A549 (cell line): ENCODE data around the gene ARHGAP10. TPM values are rescaled to one million over a fixed set of nuclear protein-coding genes. Genes with fewer than 3 reads are reported as not detected.
A peak's percentile ranks its signal among the peaks of the same experiment; 100 is the strongest.

Experiments
- ATAC-seq, 2 experiments: fragments of 200-7000 bp in 1 of 2; fragments of >200 bp in 1 of 2; cut with Nextera tagmentation in 1 of 2; cut with Tn5 transposase in 1 of 2; 3 replicates each; pipeline versions ENCODE4 v1.8.0 to v1.9.1; 2018 to 2020; ENCODE audit warnings: mild to moderate bottlenecking in 1 of 2, moderate library complexity in 1 of 2
- CTCF ChIA-PET: fragments of 300-600 bp; sonication (Branson Sonifier 250); formaldehyde crosslinking; extraction: SDS; loops from one replicate; lab custom pipeline; 2021; ENCODE audit warnings: antibody characterized with exemption, inconsistent platforms; lab: Yijun Ruan, JAX
- POLR2A ChIA-PET: fragments of 350-600 bp; formaldehyde crosslinking; extraction: SDS; loops from one replicate; lab custom pipeline; 2021; ENCODE audit warnings: antibody characterized with exemption, inconsistent platforms; lab: Yijun Ruan, JAX
- DNase-seq, 2 experiments: peaks; one replicate each; pipeline versions ENCODE4 v3.0.0 to v3.0.0-alpha.2; 2011 to 2016; ENCODE audit warnings: low read depth in 1 of 2, low spot score in 1 of 2
- FAIRE-seq: peaks from 2 replicates; lab custom pipeline; 2011; peaks lifted over from hg19 to GRCh38; lab: Jason Lieb, UNC
- H3K27ac ChIP-seq, 2 experiments: fragments of >200 bp; sonication (Bioruptor Twin); formaldehyde crosslinking; 3 replicates each; pipeline ENCODE4 v1.5.1; 2016 to 2017
- H3K4me1 ChIP-seq: fragments of >200 bp; sonication (Bioruptor Twin); formaldehyde crosslinking; 3 replicates; pipeline ENCODE4 v1.6.1; 2016
- H3K4me2 ChIP-seq: fragments of >200 bp; sonication (Bioruptor Twin); formaldehyde crosslinking; 3 replicates; pipeline ENCODE4 v1.6.1; 2016
- H3K4me3 ChIP-seq: fragments of >200 bp; sonication (Bioruptor Twin); formaldehyde crosslinking; 3 replicates; pipeline ENCODE4 v1.5.1; 2016
- H3K9me3 ChIP-seq: fragments of >200 bp; sonication (Bioruptor Twin); formaldehyde crosslinking; 3 replicates; pipeline ENCODE4 v1.6.1; 2016
- BCL3 ChIP-seq: fragments of >200 bp; sonication (Bioruptor Twin); formaldehyde crosslinking; IDR thresholded peaks from 3 replicates; pipeline ENCODE4 v1.6.1; 2016
- BHLHE40 ChIP-seq: IDR thresholded peaks from 2 replicates; pipeline ENCODE4 v1.6.1; 2012; ENCODE audit warnings: low read depth, low read length, inconsistent platforms
- CTCF ChIP-seq: fragments of >200 bp; sonication (Bioruptor Twin); formaldehyde crosslinking; IDR thresholded peaks from 3 replicates; pipeline ENCODE4 v1.5.1; 2016
- E2F6 ChIP-seq: IDR thresholded peaks from 2 replicates; pipeline ENCODE4 v1.6.1; 2012; ENCODE audit warnings: low read depth, borderline replicate concordance
- EHMT2 ChIP-seq: fragments of 200-600 bp; sonication (generic); IDR thresholded peaks from 2 replicates; pipeline ENCODE4 v1.6.1; 2016; ENCODE audit warnings: antibody characterized with exemption, low read depth, mild to moderate bottlenecking, moderate library complexity
- EP300 ChIP-seq, 2 experiments: fragments of >200 bp; sonication (Bioruptor Twin); formaldehyde crosslinking; IDR thresholded peaks; 2 replicates in 1 of 2; 3 replicates in 1 of 2; pipeline ENCODE4 v1.6.1; 2016 to 2017
- ESRRA ChIP-seq: fragments of 150-350 bp; IDR thresholded peaks from 2 replicates; pipeline ENCODE4 v1.6.1; 2014; ENCODE audit warnings: mild to moderate bottlenecking, low read length, borderline replicate concordance
- FOSB ChIP-seq: fragments of 250-450 bp; sonication (Bioruptor Pico); IDR thresholded peaks from 2 replicates; pipeline ENCODE4 v1.5.0; 2020; ENCODE audit warnings: mild to moderate bottlenecking, moderate library complexity
- GATA3 ChIP-seq: IDR thresholded peaks from 2 replicates; pipeline ENCODE4 v1.6.1; 2012; ENCODE audit warnings: borderline replicate concordance
- HDAC2 ChIP-seq: fragments of 200-600 bp; sonication (generic); IDR thresholded peaks from 2 replicates; pipeline ENCODE4 v1.6.1; 2016
- HES2 ChIP-seq: fragments of >200 bp; sonication (Bioruptor Twin); formaldehyde crosslinking; IDR thresholded peaks from 2 replicates; pipeline ENCODE4 v1.6.1; 2016
- HOXB5 ChIP-seq: fragments of 250-450 bp; sonication (Bioruptor Pico); IDR thresholded peaks from 2 replicates; pipeline ENCODE4 v1.5.0; 2020; ENCODE audit warnings: mild to moderate bottlenecking, moderate library complexity
- KDM1A ChIP-seq: fragments of 200-600 bp; sonication (generic); IDR thresholded peaks from 2 replicates; pipeline ENCODE4 v1.6.1; 2016; ENCODE audit warnings: low read depth, mild to moderate bottlenecking
- MAFK ChIP-seq: fragments of 450-650 bp; IDR thresholded peaks from 2 replicates; pipeline ENCODE4 v1.6.1; 2014; ENCODE audit not compliant: partially characterized antibody
- MYC ChIP-seq: IDR thresholded peaks from 2 replicates; pipeline ENCODE4 v1.6.1; 2012; ENCODE audit warnings: mild to moderate bottlenecking, inconsistent platforms, low read length, improper control_type of control experiment, borderline replicate concordance
- NFE2L2 ChIP-seq: fragments of 150-350 bp; conservative IDR thresholded peaks from 2 replicates; pipeline ENCODE4 v1.6.1; 2014; ENCODE audit warnings: low read length
- PHF8 ChIP-seq: fragments of 200-600 bp; sonication (generic); IDR thresholded peaks from 2 replicates; pipeline ENCODE4 v1.6.1; 2016; ENCODE audit warnings: low read depth, mild to moderate bottlenecking, antibody characterized with exemption, moderate library complexity, borderline replicate concordance
- POLR2AphosphoS2 ChIP-seq: conservative IDR thresholded peaks from 2 replicates; pipeline ENCODE4 v1.6.1; 2012; ENCODE audit warnings: low read length, improper control_type of control experiment, inconsistent platforms
- RAD21 ChIP-seq, 2 experiments: fragments of >200 bp in 1 of 2; sonication (Bioruptor Twin) in 1 of 2; formaldehyde crosslinking in 1 of 2; IDR thresholded peaks in 1 of 2; conservative IDR thresholded peaks in 1 of 2; 2 replicates in 1 of 2; 3 replicates in 1 of 2; pipeline ENCODE4 v1.6.1; 2012 to 2018; ENCODE audit warnings: inconsistent platforms in 1 of 2
- SMC3 ChIP-seq: fragments of >200 bp; sonication (Bioruptor Twin); formaldehyde crosslinking; IDR thresholded peaks from 3 replicates; pipeline ENCODE4 v1.6.1; 2018; ENCODE audit warnings: inconsistent platforms
- SREBF2 ChIP-seq: fragments of 450-650 bp; IDR thresholded peaks from 2 replicates; pipeline ENCODE4 v1.6.1; 2014; ENCODE audit warnings: mild to moderate bottlenecking, moderate library complexity
- TFCP2L1 ChIP-seq: fragments of 250-450 bp; sonication (Bioruptor Pico); IDR thresholded peaks from 2 replicates; pipeline ENCODE4 v1.5.0; 2021; ENCODE audit warnings: mild to moderate bottlenecking
- ZFP36 ChIP-seq: fragments of 450-650 bp; IDR thresholded peaks from 2 replicates; pipeline ENCODE4 v1.6.1; 2014; ENCODE audit warnings: borderline replicate concordance; ENCODE audit not compliant: partially characterized antibody
- WGBS: methylation state at CpG from one replicate; pipeline ENCODE4 v1.1.6; 2017; ENCODE audit errors: missing lambda C conversion rate; 5-methylcytosine and 5-hydroxymethylcytosine counted together
- polyA plus RNA-seq, 4 experiments: library from polyadenylated mRNA; depleted of rRNA in 3 of 4; stranded (reverse); fragments of >200 nt; fragmentation: RNase III in 1 of 4; extraction: RNeasy Plus Mini Kit Qiagen cat#74134 plus additional on column Dnase treatment in 1 of 4; gene quantifications; 2 replicates in 3 of 4; 3 replicates in 1 of 4; pipeline ENCODE4 v1.2.3, GENCODE V29; 2011 to 2017

ARHGAP10 gene
- polyA plus RNA-seq, 2 of the 4 experiments (the other 2 are of a cell fraction), result 7.0 to 7.2 TPM

- no peak for TF ChIP-seq CTCF
- TF ChIP-seq GATA3, result no peak
- TF ChIP-seq ESRRA, result no peak
- TF ChIP-seq EHMT2, result no peak
- TF ChIP-seq MYC, result no peak
- no peak for TF ChIP-seq POLR2AphosphoS2
- TF ChIP-seq FOSB, result no peak
- TF ChIP-seq RAD21 (conservative IDR thresholded peaks at IDR 0.05 in 1 of 2, IDR thresholded peaks at IDR 0.05 in 1 of 2), result no peak
- no peak for TF ChIP-seq NFE2L2
- TF ChIP-seq SMC3, result no peak
- TF ChIP-seq KDM1A, result no peak
- no peak for TF ChIP-seq SREBF2
- TF ChIP-seq HOXB5 (CRISPR knock-in tag), result no peak
- no peak for TF ChIP-seq MAFK
- TF ChIP-seq HES2, result no peak
- TF ChIP-seq TFCP2L1, result no peak
- no peak for TF ChIP-seq ZFP36
- Histone ChIP-seq H3K27ac (no peak overlapping the region), H3K9me3 (peaks cover 3% of the 10 kb centered on the region; the same call in 2 of the 3 replicates), H3K4me1 (0 out of 3 replicates have a peak, but pooled peaks cover 3% of the 10 kb centered on the region), H3K4me3 (no peak overlapping the region), H3K4me2 (no peak overlapping the region)
- no peak for DNase-seq
- ChIA-PET POLR2A (no interaction called here), CTCF (no interaction called here)
- FAIRE-seq, result no peak
- WGBS, result 91% methylated on average over 3 of the region's 3 CpGs
- ATAC-seq, result no peak
These were observed 297.9 kb downstream of the ARHGAP10 start for GRCh38 chr4:148029781-148030180.

GRCh38 chr4:148030193-148030873, 298.4 kb downstream of the ARHGAP10 start:
- CTCF ChIA-PET, result interaction anchor here (0.6 kb wide), 1 partner anchor 261 kb away, joined by 4 read pairs; no protein-coding TSS in a partner anchor
- WGBS, result 56% methylated on average over 2 of the region's 2 CpGs
- peaks cover 3% of the 10 kb centered on the region; the same call in 2 of the 3 replicates for H3K9me3 ChIP-seq
- peak overlapping the region in 1 of 2 experiments; percentile 30; a peak in 2 of 6 replicates for H3K27ac ChIP-seq
- FAIRE-seq, result no peak
- no peak overlapping the region for H3K4me3 ChIP-seq
- 0 out of 3 replicates have a peak, but pooled peaks cover 3% of the 10 kb centered on the region for H3K4me1 ChIP-seq
- H3K4me2 ChIP-seq, result no peak overlapping the region
- TF ChIP-seq MAFK, result no peak
- TF ChIP-seq, all 56 proteins: peak for 0
- DNase-seq, result no peak
- POLR2A ChIA-PET, result no interaction called here
- ATAC-seq, result no peak

- H3K27ac ChIP-seq, result no peak overlapping the region
- 17% methylated on average over 1 of the region's 1 CpG for WGBS
- 0 out of 3 replicates have a peak, but pooled peaks cover 3% of the 10 kb centered on the region for H3K4me1 ChIP-seq
- POLR2A ChIA-PET, result no interaction called here
- FAIRE-seq (no peak), ATAC-seq (no peak), DNase-seq (no peak)
- no peak overlapping the region for H3K4me2 ChIP-seq
- no peak for TF ChIP-seq MYC
- TF ChIP-seq CTCF, result no peak
- TF ChIP-seq BHLHE40, result no peak
- no peak for TF ChIP-seq HES2
- no peak for TF ChIP-seq EP300 (IDR thresholded peaks at IDR 0.05)
- no peak for TF ChIP-seq PHF8
- TF ChIP-seq HDAC2, result no peak
- TF ChIP-seq BCL3, result no peak
- TF ChIP-seq E2F6, result no peak
- no peak overlapping the region for H3K4me3 ChIP-seq
- H3K9me3 ChIP-seq, result no peaks in the 10 kb centered on the region
- CTCF ChIA-PET, result interaction anchor here (0.5 kb wide), 1 partner anchor 443 kb away, joined by 3 read pairs; no protein-coding TSS in a partner anchor
These were observed 302.9 kb downstream of the ARHGAP10 start for GRCh38 chr4:148034813-148035212.
